IMR-90 (cell line): ENCODE data around the gene NANS. TPM values are rescaled to one million over a fixed set of nuclear protein-coding genes. Genes with fewer than 3 reads are reported as not detected.

Source experiments
- ATAC-seq: fragments of 200-7000 bp; cut with Tn5 transposase; 2 replicates; pipeline ENCODE4 v1.9.1; 2020; ENCODE audit warnings: low read depth, mild to moderate bottlenecking, moderate library complexity
- BruUV-seq: library from RNA; stranded (reverse); fragments of 400-500 nt; replicated peaks from 2 replicates; lab custom pipeline; 2021; lab: Mats Ljungman, UMichigan
- CTCF ChIA-PET: fragments of 300-600 bp; formaldehyde crosslinking; extraction: SDS; loops from one replicate; lab custom pipeline; 2021; ENCODE audit warnings: antibody characterized with exemption; lab: Yijun Ruan, JAX
- POLR2A ChIA-PET: fragments of 300-600 bp; sonication (Branson Sonifier 250); formaldehyde crosslinking; loops from one replicate; lab custom pipeline; 2022; ENCODE audit warnings: antibody characterized with exemption; ENCODE audit not compliant: unreplicated experiment; lab: Charles Lee
- DNase-seq: peaks from one replicate; pipeline ENCODE4 v3.0.0; 2013
- H2AFZ ChIP-seq: replicated peaks from 2 replicates; pipeline ENCODE3; 2013; ENCODE audit warnings: low read length, mild to moderate bottlenecking; ENCODE audit not compliant: poor library complexity
- H2AK5ac ChIP-seq: 2 replicates; pipeline ENCODE4 v1.6.1; 2013; ENCODE audit warnings: low read depth, low read length, inconsistent platforms
- H2AK9ac ChIP-seq: replicated peaks from 2 replicates; pipeline ENCODE3; 2013; ENCODE audit warnings: mild to moderate bottlenecking, low read depth, low read length, moderate library complexity; ENCODE audit not compliant: poor library complexity
- H2BK120ac ChIP-seq: 2 replicates; pipeline ENCODE4 v1.6.1; 2013; ENCODE audit warnings: low read depth, low read length, inconsistent platforms
- H2BK15ac ChIP-seq: 3 replicates; pipeline ENCODE4 v1.6.1; 2013; ENCODE audit warnings: low read depth, low read length, inconsistent platforms
- H2BK20ac ChIP-seq: 2 replicates; pipeline ENCODE4 v1.6.1; 2013; ENCODE audit warnings: low read depth, mild to moderate bottlenecking, inconsistent platforms, low read length, moderate library complexity
- H2BK5ac ChIP-seq: 2 replicates; pipeline ENCODE4 v1.6.1; 2013; ENCODE audit warnings: mild to moderate bottlenecking, low read depth, low read length, inconsistent platforms; ENCODE audit not compliant: poor library complexity, severe bottlenecking
- H3K14ac ChIP-seq: replicated peaks from 2 replicates; pipeline ENCODE4 v1.6.1; 2013; ENCODE audit warnings: low read depth, low read length, inconsistent platforms
- H3K18ac ChIP-seq: 2 replicates; pipeline ENCODE4 v1.6.1; 2013; ENCODE audit warnings: low read depth, low read length, control low read depth
- H3K23ac ChIP-seq: 2 replicates; pipeline ENCODE4 v1.6.1; 2013; ENCODE audit warnings: low read depth, low read length, inconsistent platforms
- H3K27ac ChIP-seq: 2 replicates; pipeline ENCODE4 v1.5.1; 2013; ENCODE audit warnings: mild to moderate bottlenecking, control low read depth, low read length; ENCODE audit not compliant: insufficient read depth
- H3K27me3 ChIP-seq: 2 replicates; pipeline ENCODE4 v1.6.1; 2013; ENCODE audit warnings: low read length; ENCODE audit not compliant: control insufficient read depth, insufficient read depth
- H3K36me3 ChIP-seq: 2 replicates; pipeline ENCODE4 v1.6.1; 2013; ENCODE audit warnings: low read length, mixed read lengths; ENCODE audit not compliant: control insufficient read depth, insufficient read depth
- H3K4ac ChIP-seq: 2 replicates; pipeline ENCODE4 v1.6.1; 2013; ENCODE audit warnings: low read depth, low read length, inconsistent platforms
- H3K4me1 ChIP-seq: 2 replicates; pipeline ENCODE4 v1.6.1; 2013; ENCODE audit warnings: low read length, mixed read lengths; ENCODE audit not compliant: control insufficient read depth, insufficient read depth
- H3K4me2 ChIP-seq: 2 replicates; pipeline ENCODE4 v1.6.1; 2013; ENCODE audit warnings: low read depth, mild to moderate bottlenecking, control low read depth, low read length, moderate library complexity
- H3K4me3 ChIP-seq: 2 replicates; pipeline ENCODE4 v1.5.1; 2013; ENCODE audit warnings: low read depth, mild to moderate bottlenecking, control low read depth, low read length, moderate library complexity; ENCODE audit not compliant: insufficient read depth
- H3K56ac ChIP-seq: 2 replicates; pipeline ENCODE4 v1.6.1; 2013; ENCODE audit warnings: low read length, inconsistent platforms; ENCODE audit not compliant: insufficient read depth; ENCODE audit errors: extremely low read depth
- H3K79me1 ChIP-seq, 2 experiments: 2 replicates each; pipeline ENCODE4 v1.6.1; 2013; ENCODE audit warnings: low read length in 2 of 2, inconsistent platforms in 1 of 2, low read depth in 1 of 2
- H3K9ac ChIP-seq: 2 replicates; pipeline ENCODE4 v1.6.1; 2013; ENCODE audit warnings: low read depth, low read length, control low read depth
- H3K9me1 ChIP-seq: 2 replicates; pipeline ENCODE4 v1.6.1; 2013; ENCODE audit warnings: low read length, inconsistent platforms; ENCODE audit not compliant: insufficient read depth
- H3K9me3 ChIP-seq: 2 replicates; pipeline ENCODE4 v1.6.1; 2013; ENCODE audit warnings: low read length; ENCODE audit not compliant: control insufficient read depth, insufficient read depth
- H4K20me1 ChIP-seq: 2 replicates; pipeline ENCODE4 v1.6.1; 2013; ENCODE audit warnings: low read length, inconsistent platforms; ENCODE audit not compliant: insufficient read depth
- H4K5ac ChIP-seq: 2 replicates; pipeline ENCODE4 v1.6.1; 2013; ENCODE audit warnings: mild to moderate bottlenecking, low read depth, low read length, control low read depth
- H4K8ac ChIP-seq, 2 experiments: 2 replicates each; pipeline ENCODE4 v1.6.1; 2013; ENCODE audit warnings: low read depth in 2 of 2, low read length in 2 of 2, control low read depth in 1 of 2, inconsistent platforms in 1 of 2
- H4K91ac ChIP-seq: 2 replicates; pipeline ENCODE4 v1.6.1; 2013; ENCODE audit warnings: low read depth, low read length, inconsistent platforms; ENCODE audit not compliant: insufficient read depth
- BHLHE40 ChIP-seq: fragments of 150-350 bp; IDR thresholded peaks from 2 replicates; pipeline ENCODE4 v1.6.1; 2016; ENCODE audit warnings: mild to moderate bottlenecking, low read depth, low read length
- CEBPB ChIP-seq: IDR thresholded peaks from 2 replicates; pipeline ENCODE4 v1.6.1; 2012; ENCODE audit warnings: low read depth, low read length, improper control_type of control experiment
- CHD1 ChIP-seq: IDR thresholded peaks from 2 replicates; pipeline ENCODE4 v1.6.1; 2012; ENCODE audit warnings: low read depth, low read length, improper control_type of control experiment
- CTCF ChIP-seq: conservative IDR thresholded peaks from 2 replicates; pipeline ENCODE4 v1.5.1; 2012; ENCODE audit warnings: mild to moderate bottlenecking, low read depth, low read length, improper control_type of control experiment
- MAFK ChIP-seq: IDR thresholded peaks from 2 replicates; pipeline ENCODE4 v1.6.1; 2012; ENCODE audit warnings: low read depth, low read length, improper control_type of control experiment
- MAZ ChIP-seq: IDR thresholded peaks from 2 replicates; pipeline ENCODE4 v1.6.1; 2012; ENCODE audit warnings: low read depth, mild to moderate bottlenecking, low read length, improper control_type of control experiment, moderate library complexity, borderline replicate concordance
- POLR2A ChIP-seq: IDR thresholded peaks from 2 replicates; pipeline ENCODE4 v1.6.1; 2012; ENCODE audit warnings: mild to moderate bottlenecking, low read depth, low read length
- RAD21 ChIP-seq: IDR thresholded peaks from 2 replicates; pipeline ENCODE4 v1.6.1; 2012; ENCODE audit warnings: low read length, improper control_type of control experiment
- RCOR1 ChIP-seq: IDR thresholded peaks from 2 replicates; pipeline ENCODE4 v1.6.1; 2012; ENCODE audit warnings: mild to moderate bottlenecking, low read length, improper control_type of control experiment; ENCODE audit not compliant: insufficient replicate concordance
- RFX5 ChIP-seq: IDR thresholded peaks from 2 replicates; pipeline ENCODE4 v1.8.0; 2012; ENCODE audit warnings: low read depth, mild to moderate bottlenecking, low read length, moderate library complexity
- SMC3 ChIP-seq: fragments of 150-350 bp; IDR thresholded peaks from 2 replicates; pipeline ENCODE4 v1.6.1; 2016; ENCODE audit warnings: low read depth, mild to moderate bottlenecking, antibody characterized with exemption, low read length, moderate library complexity
- WGBS, 2 experiments: methylation state at CpG; one replicate each; pipeline versions ENCODE4 v1.1.5 to v1.1.7; 2013; ENCODE audit warnings: missing lambda C conversion rate in 2 of 2; ENCODE audit not compliant: insufficient read length in 1 of 2; ENCODE audit errors: extremely low coverage in 2 of 2; 5-methylcytosine and 5-hydroxymethylcytosine counted together
- dilution Hi-C: fragments of 300-500 bp; cut with HindIII; formaldehyde crosslinking; loops from one replicate; pipeline ENCODE4 v1.14.3; 2018; ENCODE audit warnings: low sequenced_read_pairs; ENCODE audit not compliant: unreplicated experiment
- in situ Hi-C: fragments of 300-500 bp; cut with MboI; formaldehyde crosslinking; loops from 3 replicates; pipeline ENCODE4 v1.14.3; 2019; ENCODE audit warnings: low sequenced_read_pairs, inconsistent platforms, mixed read lengths
- intact Hi-C: fragments of 100-400 bp; cut with micrococcal nuclease; formaldehyde crosslinking; loops from 2 replicates; pipeline ENCODE4 v1.10.0; 2022
- polyA plus RNA-seq, 3 experiments: library from polyadenylated mRNA; depleted of rRNA; stranded (reverse); fragments of >200 nt; gene quantifications; 2 replicates each; pipeline ENCODE4 v1.2.3, GENCODE V29; 2012; ENCODE audit warnings: low replicate concordance in 1 of 3
- total RNA-seq: library from RNA; depleted of rRNA; stranded (reverse); fragments of >200 nt; gene quantifications from 2 replicates; pipeline ENCODE4 v1.2.3, GENCODE V29; 2012
- TF ChIP-seq, protein P1 (sequence below): fragments of 150-350 bp; IDR thresholded peaks from 2 replicates; pipeline ENCODE4 v1.6.1; 2017; ENCODE audit warnings: mild to moderate bottlenecking, antibody characterized with exemption, low read length, low read depth

The NANS gene
- total and polyA plus RNA-seq, 2 of the 4 experiments (the other 2 are of a cell fraction): 210 to 306 TPM

- H3K9me1 ChIP-seq: no peaks in the 10 kb centered on the region; the same call in 1 of the 2 replicates
- intact Hi-C loops (no loop called here), dilution Hi-C loops (no loop called here), in situ Hi-C loops (no loop called here)
- CTCF ChIA-PET: interaction anchor here (1.5 kb wide), 1 partner anchor 10 kb away, joined by 3 read pairs; no protein-coding TSS in a partner anchor
- no peak overlapping the region for H3K18ac ChIP-seq
- no peaks in the 10 kb centered on the region for H3K9me3 ChIP-seq
- H3K4ac ChIP-seq: no peak overlapping the region
- no peaks in the 10 kb centered on the region for H3K27me3 ChIP-seq
- no peak overlapping the region for H2BK120ac ChIP-seq
- no peak overlapping the region for H3K4me2 ChIP-seq
- H3K9ac ChIP-seq: no peak overlapping the region
- no peak overlapping the region for H4K8ac ChIP-seq
- no peak overlapping the region for H3K23ac ChIP-seq
- no peak overlapping the region for H2BK20ac ChIP-seq
- no peak overlapping the region for H4K5ac ChIP-seq
- H4K91ac ChIP-seq: no peak overlapping the region
- no peak overlapping the region for H2BK5ac ChIP-seq
- no peak for DNase-seq
- H3K4me3 ChIP-seq: no peak overlapping the region
- no peak for ATAC-seq
- H3K27ac ChIP-seq: no peak overlapping the region
- H3K79me1 ChIP-seq: no peaks in the 10 kb centered on the region
- BruUV-seq: no TSS peak
- no peak overlapping the region for H3K14ac ChIP-seq
- H3K4me1 ChIP-seq: no peaks in the 10 kb centered on the region
- no peak overlapping the region for H2AK9ac ChIP-seq
- no CpG with 5 or more reads among the region's 2 CpGs for WGBS, 2 experiments
- H3K56ac ChIP-seq: no peak overlapping the region
- H3K36me3 ChIP-seq: peaks cover 1% of the 10 kb centered on the region; the same call in 1 of the 2 replicates
- TF ChIP-seq BHLHE40: no peak
- TF ChIP-seq RFX5: no peak
- TF ChIP-seq CTCF: no peak
- TF ChIP-seq RCOR1: no peak
- TF ChIP-seq POLR2A: no peak
- TF ChIP-seq, protein P1, sequence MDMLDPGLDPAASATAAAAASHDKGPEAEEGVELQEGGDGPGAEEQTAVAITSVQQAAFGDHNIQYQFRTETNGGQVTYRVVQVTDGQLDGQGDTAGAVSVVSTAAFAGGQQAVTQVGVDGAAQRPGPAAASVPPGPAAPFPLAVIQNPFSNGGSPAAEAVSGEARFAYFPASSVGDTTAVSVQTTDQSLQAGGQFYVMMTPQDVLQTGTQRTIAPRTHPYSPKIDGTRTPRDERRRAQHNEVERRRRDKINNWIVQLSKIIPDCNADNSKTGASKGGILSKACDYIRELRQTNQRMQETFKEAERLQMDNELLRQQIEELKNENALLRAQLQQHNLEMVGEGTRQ: no peak
- no peak for TF ChIP-seq SMC3
- no peak for TF ChIP-seq CHD1
- TF ChIP-seq RAD21: no peak
- TF ChIP-seq MAZ: no peak
- TF ChIP-seq CEBPB: no peak
- no peak for TF ChIP-seq MAFK
- no peak overlapping the region for H2AFZ ChIP-seq
- POLR2A ChIA-PET: no interaction called here
- no peak overlapping the region for H2AK5ac ChIP-seq
- no peak overlapping the region for H2BK15ac ChIP-seq
- no peaks in the 10 kb centered on the region for H4K20me1 ChIP-seq
These were observed 42.8 kb downstream of the NANS start for GRCh38 chr9:98099346-98099745.
